Measurements from ENCODE around the gene GJA1. TPM values are rescaled to one million over a fixed set of nuclear protein-coding genes. Genes with fewer than 3 reads are reported as not detected.

GJA1 gene
- total RNA-seq, 6 experiments from 2014 or later: 0.64 to 7.5 (median 2.0) TPM

DNA sequence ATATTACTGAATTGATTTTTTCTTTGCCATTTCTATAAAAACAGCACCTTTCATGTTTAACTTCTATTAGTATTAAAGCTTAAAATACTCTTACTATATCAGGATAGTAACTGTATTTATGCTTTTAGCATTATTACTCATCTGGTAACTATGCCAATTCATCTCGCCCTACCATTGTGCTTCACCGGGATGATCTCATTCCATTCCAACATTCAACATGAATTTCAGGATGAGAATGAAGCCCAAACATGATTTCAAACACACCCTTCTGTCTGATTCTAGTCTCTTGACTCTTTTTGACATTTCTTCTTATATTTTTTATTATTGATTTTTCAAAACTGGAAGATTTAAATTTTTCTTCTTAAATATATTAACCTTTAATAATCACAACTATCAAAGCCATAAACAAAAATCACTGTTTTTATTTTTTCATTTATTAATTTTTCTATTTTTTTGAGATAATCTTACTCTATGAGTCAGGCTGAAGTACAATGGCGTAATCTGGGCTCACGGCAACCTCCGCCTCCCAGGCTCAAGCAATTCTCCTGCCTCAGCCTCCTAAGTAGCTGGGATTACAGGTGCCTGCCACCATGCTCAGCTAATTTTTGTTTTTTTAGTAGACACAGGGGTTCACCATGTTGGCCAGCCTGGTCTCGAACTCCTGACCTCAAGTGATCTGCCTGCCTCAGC is 46.7 kb downstream of the GJA1 start:
- no peaks in the 10 kb centered on the region for H3K4me1 ChIP-seq
- TF ChIP-seq, protein P1, sequence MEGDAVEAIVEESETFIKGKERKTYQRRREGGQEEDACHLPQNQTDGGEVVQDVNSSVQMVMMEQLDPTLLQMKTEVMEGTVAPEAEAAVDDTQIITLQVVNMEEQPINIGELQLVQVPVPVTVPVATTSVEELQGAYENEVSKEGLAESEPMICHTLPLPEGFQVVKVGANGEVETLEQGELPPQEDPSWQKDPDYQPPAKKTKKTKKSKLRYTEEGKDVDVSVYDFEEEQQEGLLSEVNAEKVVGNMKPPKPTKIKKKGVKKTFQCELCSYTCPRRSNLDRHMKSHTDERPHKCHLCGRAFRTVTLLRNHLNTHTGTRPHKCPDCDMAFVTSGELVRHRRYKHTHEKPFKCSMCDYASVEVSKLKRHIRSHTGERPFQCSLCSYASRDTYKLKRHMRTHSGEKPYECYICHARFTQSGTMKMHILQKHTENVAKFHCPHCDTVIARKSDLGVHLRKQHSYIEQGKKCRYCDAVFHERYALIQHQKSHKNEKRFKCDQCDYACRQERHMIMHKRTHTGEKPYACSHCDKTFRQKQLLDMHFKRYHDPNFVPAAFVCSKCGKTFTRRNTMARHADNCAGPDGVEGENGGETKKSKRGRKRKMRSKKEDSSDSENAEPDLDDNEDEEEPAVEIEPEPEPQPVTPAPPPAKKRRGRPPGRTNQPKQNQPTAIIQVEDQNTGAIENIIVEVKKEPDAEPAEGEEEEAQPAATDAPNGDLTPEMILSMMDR (IDR thresholded peaks at IDR 0.05): no peak
- no peak for TF ChIP-seq POLR2A (IDR thresholded peaks at IDR 0.05)
- H3K4me3 ChIP-seq: no peak overlapping the region
- ATAC-seq (no peak), DNase-seq (no peak)
- H3K9me3 ChIP-seq: no peaks in the 10 kb centered on the region
- no peaks in the 10 kb centered on the region for H3K27me3 ChIP-seq
- intact Hi-C loops (cut with DNase I): no loop called here
- H3K27ac ChIP-seq: no peak overlapping the region
- 77% methylated on average over 6 of the region's 6 CpGs for WGBS (ENCODE audit: insufficient coverage, low coverage, low lambda C conversion rate, missing lambda C conversion rate)
- no peaks in the 10 kb centered on the region for H3K36me3 ChIP-seq

DNA sequence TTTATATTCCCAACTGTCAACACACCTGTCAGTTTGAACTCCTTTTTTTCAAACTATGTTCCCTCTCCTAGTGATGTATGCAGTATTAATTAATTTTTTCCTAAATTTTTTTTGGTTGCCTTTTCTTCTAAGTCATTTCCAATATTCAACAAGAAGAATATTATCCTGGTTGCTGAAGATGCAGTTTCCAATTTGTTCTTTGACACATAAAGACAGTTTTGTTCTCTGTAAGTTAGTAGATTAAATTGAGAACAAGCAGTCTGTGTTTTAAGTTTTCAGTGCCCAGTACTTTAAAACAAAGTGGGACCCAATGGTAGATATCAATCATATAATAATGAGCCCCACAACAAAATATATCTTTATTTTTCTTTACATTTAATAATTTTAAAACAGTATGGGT is 47.3 kb downstream of the GJA1 start:
- H3K36me3 ChIP-seq: no peaks in the 10 kb centered on the region
- H3K4me1 ChIP-seq: no peaks in the 10 kb centered on the region
- ATAC-seq (no peak), DNase-seq (no peak)
- no peaks in the 10 kb centered on the region for H3K9me3 ChIP-seq
- H3K27me3 ChIP-seq: no peaks in the 10 kb centered on the region
- H3K4me3 ChIP-seq: no peak overlapping the region
- TF ChIP-seq, protein P1 (IDR thresholded peaks at IDR 0.05): no peak
- no peak for TF ChIP-seq POLR2A (IDR thresholded peaks at IDR 0.05)
- H3K27ac ChIP-seq: no peak overlapping the region
- intact Hi-C loops (cut with DNase I): no loop called here

DNA sequence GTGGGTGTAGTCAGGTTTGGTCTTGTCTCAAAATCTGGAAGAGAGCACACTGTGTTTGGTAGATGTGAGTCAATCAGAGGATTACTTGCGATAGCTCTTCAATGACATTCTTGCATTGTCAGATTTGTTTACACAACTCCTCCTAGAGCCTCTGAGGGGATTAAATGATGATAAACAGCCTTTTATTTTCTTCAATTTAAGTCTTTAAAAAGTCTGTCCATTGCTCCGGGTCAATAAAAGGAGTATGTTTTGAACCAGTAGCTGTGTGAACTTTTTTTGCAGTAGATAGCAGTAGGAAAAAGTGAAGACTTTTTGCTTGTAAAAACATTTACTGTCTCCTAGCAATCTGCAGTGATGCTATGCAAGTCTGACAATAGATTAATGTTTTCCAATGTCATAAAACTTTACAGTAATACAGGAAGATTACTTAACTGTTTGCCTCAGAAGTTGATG is 49.9 kb downstream of the GJA1 start:
- intact Hi-C loops (cut with DNase I): no loop called here
- no peaks in the 10 kb centered on the region for H3K9me3 ChIP-seq
- ATAC-seq (no peak), DNase-seq (no peak)
- no peaks in the 10 kb centered on the region for H3K36me3 ChIP-seq
- TF ChIP-seq, protein P1 (IDR thresholded peaks at IDR 0.05): no peak
- no peak for TF ChIP-seq POLR2A (IDR thresholded peaks at IDR 0.05)
- H3K4me1 ChIP-seq: no peaks in the 10 kb centered on the region
- H3K4me3 ChIP-seq: no peak overlapping the region
- WGBS (ENCODE audit: insufficient coverage, low coverage, low lambda C conversion rate, missing lambda C conversion rate): 15% methylated on average over 2 of the region's 2 CpGs
- no peaks in the 10 kb centered on the region for H3K27me3 ChIP-seq
- H3K27ac ChIP-seq: no peak overlapping the region

DNA sequence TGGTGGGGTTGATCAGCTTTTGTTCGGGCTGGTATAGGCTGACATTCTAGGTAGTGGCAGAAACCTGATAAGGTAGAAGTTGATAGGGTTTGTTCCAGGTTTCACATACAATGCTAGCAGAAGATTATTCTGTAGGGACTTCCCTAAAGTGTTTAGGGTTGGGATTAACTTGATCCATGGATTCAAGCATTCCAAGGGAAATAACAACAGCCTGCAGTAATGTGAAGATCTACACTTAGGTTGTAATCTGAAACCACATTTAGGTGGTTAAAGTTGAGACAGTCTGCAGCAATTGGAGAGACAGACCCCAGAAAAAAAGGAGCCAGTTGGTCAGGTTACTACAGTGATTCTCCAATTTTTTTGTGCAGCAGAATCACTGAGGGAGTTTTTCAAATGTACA is 56.1 kb downstream of the GJA1 start:
- WGBS (ENCODE audit: insufficient coverage, low coverage, low lambda C conversion rate, missing lambda C conversion rate): 38% methylated on average over 1 of the region's 1 CpG
- Histone ChIP-seq H3K27ac (no peak overlapping the region), H3K4me3 (no peak overlapping the region), H3K27me3 (no peaks in the 10 kb centered on the region), H3K9me3 (no peaks in the 10 kb centered on the region), H3K4me1 (no peaks in the 10 kb centered on the region), H3K36me3 (no peaks in the 10 kb centered on the region)
- DNase-seq (no peak), ATAC-seq (no peak)
- TF ChIP-seq, protein P1 (IDR thresholded peaks at IDR 0.05): no peak
- no peak for TF ChIP-seq POLR2A (IDR thresholded peaks at IDR 0.05)
- intact Hi-C loops (cut with DNase I): loop anchor here in 1 of 2 donors (5.0 kb wide), 1 partner anchor 129 kb away; no protein-coding TSS in a partner anchor

Measured in right lobe of liver (tissue), 6 donors.